GM12891 (cell line): Measurements from ENCODE around the gene TTC5.

Source experiments
- POLR2A ChIP-seq: IDR thresholded peaks from 2 replicates; pipeline ENCODE4 v1.6.1; 2011; ENCODE audit warnings: low read depth, low read length, control low read depth
- POLR2AphosphoS5 ChIP-seq: IDR thresholded peaks from 2 replicates; pipeline ENCODE4 v1.6.1; 2011; ENCODE audit warnings: low read depth, low read length, control low read depth
- SPI1 ChIP-seq: IDR thresholded peaks from 2 replicates; pipeline ENCODE4 v1.6.1; 2011; ENCODE audit warnings: low read depth, low read length, control low read depth
- TAF1 ChIP-seq: IDR thresholded peaks from 2 replicates; pipeline ENCODE4 v1.6.1; 2011; ENCODE audit warnings: low read depth, low read length, control low read depth

- TF ChIP-seq POLR2AphosphoS5: no peak
- TF ChIP-seq POLR2A: no peak
- no peak for TF ChIP-seq SPI1
- TF ChIP-seq TAF1: no peak
Observed at GRCh38 chr14:20314026-20314425, 8.3 kb upstream of the TTC5 start.
